Stomach (tissue), 4 donors: ENCODE results near the gene ZFP62.

Source experiments
- POLR2A ChIP-seq, 4 donors: fragments of 450-650 bp; IDR thresholded peaks; one replicate each; pipeline ENCODE4 v1.6.1; 2016; ENCODE audit warnings: antibody characterized with exemption in 4 of 4, control low read depth in 2 of 4, mild to moderate bottlenecking in 1 of 4, moderate library complexity in 1 of 4
- TF ChIP-seq, protein P1 (sequence below), 7 experiments: fragments of 450-650 bp in 4 of 7; fragments of 200-600 bp in 3 of 7; sonication (generic) in 3 of 7; IDR thresholded peaks; one replicate each; pipeline ENCODE4 v1.5.1; 2016 to 2019; ENCODE audit warnings: antibody characterized with exemption in 7 of 7, control low read depth in 2 of 7, mild to moderate bottlenecking in 1 of 7

DNA sequence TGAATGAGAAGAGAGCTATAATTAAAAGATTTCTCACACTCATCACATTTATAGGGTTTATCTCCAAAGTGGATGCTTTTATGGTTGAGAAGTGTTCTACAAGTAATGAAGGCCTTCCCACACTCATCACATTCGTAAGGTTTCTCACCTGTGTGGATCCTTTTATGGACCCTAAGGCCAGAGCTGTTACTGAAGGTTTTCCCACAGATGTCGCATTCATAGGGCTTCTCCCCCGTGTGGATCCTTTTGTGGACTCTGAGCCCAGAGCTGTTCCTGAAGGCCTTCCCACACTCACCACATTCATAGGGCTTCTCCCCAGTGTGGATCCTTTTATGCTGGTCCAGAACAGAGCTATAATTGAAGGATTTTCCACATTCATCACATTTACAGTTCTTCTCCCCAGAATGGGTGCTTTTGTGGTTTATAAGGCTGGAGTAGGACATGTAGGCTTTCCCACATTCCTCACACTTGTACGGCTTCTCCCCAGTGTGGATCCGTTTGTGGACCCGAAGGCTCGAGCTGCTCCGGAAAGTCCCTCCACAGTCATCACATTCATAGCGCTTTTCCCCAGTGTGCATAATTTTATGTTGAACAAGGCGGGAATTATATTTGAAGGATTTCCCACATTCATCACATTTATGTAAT is 10.5 kb downstream of the ZFP62 start:
- no peak for TF ChIP-seq POLR2A (IDR thresholded peaks at IDR 0.05)
- TF ChIP-seq, protein P1, sequence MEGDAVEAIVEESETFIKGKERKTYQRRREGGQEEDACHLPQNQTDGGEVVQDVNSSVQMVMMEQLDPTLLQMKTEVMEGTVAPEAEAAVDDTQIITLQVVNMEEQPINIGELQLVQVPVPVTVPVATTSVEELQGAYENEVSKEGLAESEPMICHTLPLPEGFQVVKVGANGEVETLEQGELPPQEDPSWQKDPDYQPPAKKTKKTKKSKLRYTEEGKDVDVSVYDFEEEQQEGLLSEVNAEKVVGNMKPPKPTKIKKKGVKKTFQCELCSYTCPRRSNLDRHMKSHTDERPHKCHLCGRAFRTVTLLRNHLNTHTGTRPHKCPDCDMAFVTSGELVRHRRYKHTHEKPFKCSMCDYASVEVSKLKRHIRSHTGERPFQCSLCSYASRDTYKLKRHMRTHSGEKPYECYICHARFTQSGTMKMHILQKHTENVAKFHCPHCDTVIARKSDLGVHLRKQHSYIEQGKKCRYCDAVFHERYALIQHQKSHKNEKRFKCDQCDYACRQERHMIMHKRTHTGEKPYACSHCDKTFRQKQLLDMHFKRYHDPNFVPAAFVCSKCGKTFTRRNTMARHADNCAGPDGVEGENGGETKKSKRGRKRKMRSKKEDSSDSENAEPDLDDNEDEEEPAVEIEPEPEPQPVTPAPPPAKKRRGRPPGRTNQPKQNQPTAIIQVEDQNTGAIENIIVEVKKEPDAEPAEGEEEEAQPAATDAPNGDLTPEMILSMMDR (IDR thresholded peaks at IDR 0.05), result no peak
